Activated naive CD8-positive, alpha-beta T cell treated with anti-CD3 and anti-CD28 coated beads, Interleukin-2, amount 10 ng/mL, durations not matched to agents 7 days and 5 days (primary cell): ENCODE results near the gene LIME1. TPM values are rescaled to one million over a fixed set of nuclear protein-coding genes. Genes with fewer than 3 reads are reported as not detected.
"Not testable (repeated sequence)": the region's sequence is repeated elsewhere in the genome, so short reads cannot be mapped to it uniquely, and the experiment has no call there.

ENCODE experiments used
- ATAC-seq: fragments of 150-1000 bp; cut with Tn5 transposase; one replicate; pipeline ENCODE4 v1.10.0; 2021; ENCODE audit warnings: low read depth, moderate library complexity
- POLR2A ChIA-PET: fragments of 350-600 bp; sonication (Branson Sonifier 250); formaldehyde crosslinking; loops from one replicate; lab custom pipeline; 2021; ENCODE audit warnings: antibody characterized with exemption; lab: Charles Lee
- DNase-seq: peaks from one replicate; pipeline ENCODE4 v3.0.0; 2021
- H3K27ac Mint-ChIP-seq: one replicate; pipeline ENCODE4 v1.8.0; 2022; ENCODE audit warnings: mild to moderate bottlenecking, mixed read lengths
- H3K27me3 Mint-ChIP-seq: one replicate; pipeline ENCODE4 v1.8.0; 2022; ENCODE audit warnings: mild to moderate bottlenecking, moderate library complexity, mixed read lengths
- H3K36me3 Mint-ChIP-seq: one replicate; pipeline ENCODE4 v1.8.0; 2021; ENCODE audit warnings: mild to moderate bottlenecking, mixed read lengths
- H3K4me1 Mint-ChIP-seq: one replicate; pipeline ENCODE4 v1.8.0; 2021; ENCODE audit warnings: mixed read lengths
- H3K4me3 Mint-ChIP-seq: one replicate; pipeline ENCODE4 v1.8.0; 2022; ENCODE audit warnings: mild to moderate bottlenecking, moderate library complexity, mixed read lengths
- H3K9me3 Mint-ChIP-seq: one replicate; pipeline ENCODE4 v1.8.0; 2021; ENCODE audit warnings: mixed read lengths
- total RNA-seq, 2 experiments: library from RNA; stranded (reverse); gene quantifications; one replicate each; pipeline ENCODE4 v1.2.3, GENCODE V29; 2021

LIME1 gene
- total RNA-seq, 2 experiments from 2014 or later, result 144 to 159 TPM

DNA sequence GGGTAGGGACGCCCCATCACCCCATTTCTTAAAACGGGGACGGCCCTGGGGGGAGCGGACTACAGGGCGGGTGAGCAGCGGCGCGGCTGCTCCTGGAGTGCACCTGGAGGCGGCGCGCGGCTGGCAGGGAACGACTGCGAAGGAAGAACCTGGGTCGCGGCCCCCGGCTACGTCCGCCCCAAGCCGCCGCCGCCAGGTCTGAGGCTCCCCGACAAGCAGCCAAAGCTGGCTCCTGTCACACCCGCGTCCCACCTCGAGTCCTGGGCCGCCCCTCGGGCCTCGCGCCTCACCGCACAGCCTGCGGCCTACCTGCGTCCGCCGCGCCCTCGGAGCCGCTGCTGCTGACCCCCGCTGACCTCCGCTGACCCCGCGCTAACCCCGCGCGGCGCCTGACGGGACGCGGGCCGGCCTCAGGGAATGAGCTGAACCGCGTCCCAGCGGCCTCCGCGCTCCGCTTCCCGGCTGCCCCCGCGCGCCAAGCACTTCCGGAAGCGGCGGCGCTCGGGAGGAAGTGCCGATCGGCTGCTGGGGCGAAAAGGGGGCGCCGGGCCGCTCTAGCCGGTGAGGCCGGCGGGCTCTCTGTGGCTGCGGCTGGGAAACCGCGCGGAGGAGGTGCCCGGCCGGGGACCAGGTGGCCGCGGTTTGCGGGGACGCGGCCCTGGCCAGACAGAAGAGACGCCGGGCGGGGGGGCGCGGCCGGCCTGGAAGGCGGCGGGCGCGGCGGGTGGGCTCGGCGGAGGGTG, 28.7 kb upstream of the LIME1 start, which contains the start of the genes ARFRP1 and ZGPAT:
TSS of gene ARFRP1 (minus strand) at position 419 of the 743 bp plus-strand sequence. CDS start 885 bp downstream, outside the sequence.
TSS of gene ZGPAT (plus strand) at position 482 of the 743 bp plus-strand sequence. CDS start 542 bp downstream, outside the sequence.
- POLR2A ChIA-PET, result interaction anchor here (0.6 to 5.9 kb wide), 18 partner anchors 9 to 353 kb away, joined by 3 to 98 read pairs (median 7); partner anchors contain the start of genes LIME1, PPDPF, PTK6 and RTEL1
- Mint-ChIP-seq H3K27ac (peak within 1 kb of the TSS; percentile 87), H3K36me3 (peaks cover 38% of the 10 kb centered on the region), H3K9me3 (no peaks in the 10 kb centered on the region), H3K4me1 (peaks cover 38% of the 10 kb centered on the region), H3K27me3 (no peaks in the 10 kb centered on the region), H3K4me3 (peak within 1 kb of the TSS; percentile 88)
- DNase-seq (peak; percentile 96), ATAC-seq (peak; percentile 81)

DNA sequence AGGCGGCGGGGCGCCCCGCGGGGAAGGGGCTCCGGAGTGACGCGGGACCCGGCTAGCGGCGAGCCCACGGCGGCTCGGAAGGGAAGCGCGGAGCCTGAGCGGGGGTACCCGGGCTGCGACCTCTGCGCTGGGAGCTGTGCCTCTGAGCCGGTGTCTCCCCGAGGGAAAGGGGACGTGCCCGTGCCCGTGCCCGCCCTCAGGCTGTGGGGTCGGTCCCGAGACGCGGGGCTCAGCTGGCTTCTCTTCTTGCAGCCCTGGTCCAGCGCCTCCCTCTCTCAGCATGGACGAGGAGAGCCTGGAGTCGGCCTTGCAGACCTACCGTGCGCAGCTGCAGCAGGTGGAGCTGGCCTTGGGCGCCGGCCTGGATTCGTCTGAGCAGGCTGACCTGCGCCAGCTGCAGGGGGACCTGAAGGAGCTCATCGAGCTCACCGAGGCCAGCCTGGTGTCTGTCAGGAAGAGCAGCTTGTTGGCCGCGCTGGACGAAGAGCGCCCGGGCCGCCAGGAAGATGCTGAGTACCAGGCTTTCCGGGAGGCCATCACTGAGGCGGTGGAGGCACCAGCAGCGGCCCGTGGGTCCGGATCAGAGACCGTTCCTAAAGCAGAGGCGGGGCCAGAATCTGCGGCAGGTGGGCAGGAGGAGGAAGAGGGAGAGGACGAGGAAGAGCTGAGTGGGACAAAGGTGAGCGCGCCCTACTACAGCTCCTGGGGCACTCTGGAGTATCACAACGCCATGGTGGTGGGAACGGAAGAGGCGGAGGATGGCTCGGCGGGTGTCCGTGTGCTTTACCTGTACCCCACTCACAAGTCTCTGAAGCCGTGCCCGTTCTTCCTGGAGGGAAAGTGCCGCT, 27.9 kb upstream of the LIME1 start:
- peaks cover 42% of the 10 kb centered on the region for H3K36me3 Mint-ChIP-seq
- H3K4me1 Mint-ChIP-seq, result peaks cover 38% of the 10 kb centered on the region
- no peaks in the 10 kb centered on the region for H3K27me3 Mint-ChIP-seq

DNA sequence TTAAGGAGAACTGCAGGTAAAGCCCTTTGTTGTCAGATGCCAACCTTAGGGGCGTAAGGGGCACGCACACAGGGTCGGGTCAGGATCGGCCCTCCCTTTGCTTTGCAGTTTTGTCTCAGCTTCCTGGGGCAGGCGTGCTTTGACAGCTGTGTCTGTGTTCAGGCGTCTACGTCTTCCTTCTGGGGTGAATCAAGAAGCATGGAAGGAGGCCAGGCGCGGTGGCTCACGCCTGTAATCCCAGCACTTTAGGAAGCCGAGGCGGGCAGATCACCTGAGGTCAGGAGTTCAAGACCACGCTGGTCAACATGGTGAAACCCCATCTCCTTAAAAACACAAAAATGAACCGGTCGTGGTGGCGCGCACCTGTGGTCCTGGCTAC, 27.3 kb upstream of the LIME1 start:
- H3K27ac Mint-ChIP-seq, result no peak overlapping the region
- peaks cover 38% of the 10 kb centered on the region for H3K4me1 Mint-ChIP-seq
- ATAC-seq, result no peak
- H3K27me3 Mint-ChIP-seq, result no peaks in the 10 kb centered on the region
- POLR2A ChIA-PET, result interaction anchor here (0.6 to 5.9 kb wide), 6 partner anchors 16 to 156 kb away, joined by 3 to 98 read pairs (median 20); partner anchors contain the start of genes LIME1, SLC2A4RG and TPD52L2
- H3K36me3 Mint-ChIP-seq, result peaks cover 47% of the 10 kb centered on the region
- DNase-seq, result no peak
- H3K4me3 Mint-ChIP-seq, result peak overlapping the region; percentile 87
- no peaks in the 10 kb centered on the region for H3K9me3 Mint-ChIP-seq

More for the DNA sequence above, 27.9 kb upstream of the LIME1 start:
- DNase-seq (peak; percentile 53), ATAC-seq (peak; percentile 16)
- POLR2A ChIA-PET, result interaction anchor here (0.6 to 5.9 kb wide), 18 partner anchors 8 to 352 kb away, joined by 3 to 98 read pairs (median 7); partner anchors contain the start of genes LIME1, PPDPF, PTK6 and RTEL1
- Mint-ChIP-seq H3K27ac (peak overlapping the region; percentile 87), H3K4me3 (peak overlapping the region; percentile 87), H3K9me3 (no peaks in the 10 kb centered on the region)

DNA sequence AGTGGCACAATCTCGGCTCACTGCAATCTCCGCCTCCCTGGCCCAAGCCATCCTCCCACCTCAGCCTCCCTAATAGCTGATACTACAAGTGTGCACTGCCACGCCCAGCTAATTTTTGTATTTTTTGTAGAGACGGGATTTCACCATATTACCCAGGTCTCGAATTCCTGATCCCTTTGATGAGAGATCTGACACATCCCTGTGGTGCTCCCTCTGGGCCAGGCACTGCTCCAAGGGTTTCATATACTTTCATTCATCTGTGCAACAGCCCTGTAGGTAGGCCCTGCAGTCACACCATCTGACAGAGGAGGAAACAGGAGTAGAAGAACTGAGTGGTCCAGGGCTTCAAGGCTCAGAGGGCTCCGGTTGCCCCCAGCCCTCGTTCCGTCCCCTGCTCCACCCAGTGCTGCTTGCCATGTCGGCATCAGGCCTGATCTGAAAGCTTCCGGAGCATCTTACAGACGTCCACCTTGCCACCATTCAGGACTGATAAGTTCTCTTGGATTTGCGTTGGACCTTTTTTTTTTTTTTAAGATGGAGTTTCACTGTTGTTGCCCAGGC, 25.3 kb upstream of the LIME1 start:
- POLR2A ChIA-PET, result interaction anchor here (0.6 to 1.2 kb wide), 2 partner anchors 17 to 30 kb away, joined by 4 to 6 read pairs; no protein-coding TSS in a partner anchor
- DNase-seq (no peak), ATAC-seq (no peak)
- H3K36me3 Mint-ChIP-seq, result peaks cover 62% of the 10 kb centered on the region
- H3K9me3 Mint-ChIP-seq, result peaks cover 4% of the 10 kb centered on the region
- H3K4me1 Mint-ChIP-seq, result peaks cover 35% of the 10 kb centered on the region
- no peaks in the 10 kb centered on the region for H3K27me3 Mint-ChIP-seq
- H3K4me3 Mint-ChIP-seq, result peak overlapping the region; percentile 4
- no peak overlapping the region for H3K27ac Mint-ChIP-seq

DNA sequence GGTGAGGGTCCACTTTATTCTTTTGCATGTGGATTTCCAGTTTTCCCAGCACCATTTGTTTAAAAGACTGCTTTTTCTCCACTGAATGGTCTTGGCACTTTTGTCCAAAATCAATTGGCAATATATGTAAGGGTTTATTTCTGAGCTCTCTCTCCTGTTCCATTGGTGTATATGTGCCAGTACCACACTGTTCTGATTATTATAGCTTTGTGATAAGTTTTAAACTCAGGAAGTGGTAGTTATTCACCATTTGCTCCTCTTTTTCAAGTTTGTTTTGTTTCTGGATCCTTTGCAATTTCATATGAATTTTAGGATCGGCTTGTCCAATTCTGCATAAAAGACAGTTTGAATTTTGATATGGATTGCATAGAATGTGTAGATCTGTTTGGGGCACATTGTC, 24.3 kb upstream of the LIME1 start:
- POLR2A ChIA-PET, result interaction anchor here (0.9 to 1.2 kb wide), 2 partner anchors 10 to 29 kb away, joined by 4 read pairs; no protein-coding TSS in a partner anchor
- no peak for DNase-seq
- peaks cover 31% of the 10 kb centered on the region for H3K4me1 Mint-ChIP-seq

DNA sequence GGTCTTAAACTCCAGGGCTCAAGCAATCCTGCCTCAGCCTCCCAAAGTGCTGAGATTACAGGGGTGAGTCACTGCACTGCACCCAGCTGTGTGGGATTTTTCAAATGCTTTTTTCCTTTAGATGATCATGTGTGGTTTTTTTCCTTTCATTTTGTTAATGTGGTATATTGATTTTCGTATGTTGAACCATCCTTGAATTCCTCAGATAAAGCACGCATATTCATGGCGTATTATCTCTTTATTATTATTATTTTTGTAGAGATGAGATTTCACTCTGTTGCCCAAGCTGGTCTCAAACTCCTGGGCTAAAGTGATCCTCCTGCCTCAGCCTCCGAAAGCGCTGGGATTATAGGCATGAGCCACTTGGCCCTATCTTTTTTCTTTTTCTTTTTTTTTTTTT, 21.6 kb upstream of the LIME1 start:
- H3K27me3 Mint-ChIP-seq, result no peaks in the 10 kb centered on the region

More for the DNA sequence above, 24.3 kb upstream of the LIME1 start:
- no peak overlapping the region for H3K4me3 Mint-ChIP-seq
- H3K27ac Mint-ChIP-seq, result no peak overlapping the region
- peaks cover 66% of the 10 kb centered on the region for H3K36me3 Mint-ChIP-seq
- H3K9me3 Mint-ChIP-seq, result peaks cover 7% of the 10 kb centered on the region
- ATAC-seq, result no peak
- H3K27me3 Mint-ChIP-seq, result no peaks in the 10 kb centered on the region

DNA sequence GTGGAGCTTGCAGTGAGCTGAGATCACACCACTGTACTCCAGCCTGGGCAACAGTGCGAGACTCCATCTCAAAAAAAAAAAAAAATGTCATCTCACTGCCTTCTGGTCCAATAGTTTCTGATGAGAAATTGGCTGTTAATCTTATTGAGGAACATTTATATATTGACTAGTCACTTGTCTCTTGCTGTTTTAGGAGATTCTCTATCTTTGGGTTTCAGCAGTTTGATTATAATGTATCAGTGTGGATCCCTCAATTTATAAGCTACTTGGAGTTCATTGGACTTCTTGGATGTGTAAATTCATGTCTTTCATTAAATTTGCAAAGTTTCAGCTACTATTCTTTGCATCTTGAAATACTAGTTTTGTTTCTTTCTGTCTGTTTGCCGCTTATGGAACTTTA, 17.5 kb upstream of the LIME1 start:
- Mint-ChIP-seq H3K27ac (no peak overlapping the region), H3K9me3 (peaks cover 11% of the 10 kb centered on the region)
- ATAC-seq, result no peak

More for the DNA sequence above, 21.6 kb upstream of the LIME1 start:
- H3K27ac Mint-ChIP-seq, result no peak overlapping the region
- H3K9me3 Mint-ChIP-seq, result peaks cover 11% of the 10 kb centered on the region
- ATAC-seq (no peak), DNase-seq (no peak)
- peaks cover 82% of the 10 kb centered on the region for H3K36me3 Mint-ChIP-seq
- POLR2A ChIA-PET, result interaction anchor here (0.8 to 1.2 kb wide), 2 partner anchors 10 to 194 kb away, joined by 4 to 5 read pairs; no protein-coding TSS in a partner anchor
- H3K4me3 Mint-ChIP-seq, result no peak overlapping the region
- peaks cover 21% of the 10 kb centered on the region for H3K4me1 Mint-ChIP-seq

DNA sequence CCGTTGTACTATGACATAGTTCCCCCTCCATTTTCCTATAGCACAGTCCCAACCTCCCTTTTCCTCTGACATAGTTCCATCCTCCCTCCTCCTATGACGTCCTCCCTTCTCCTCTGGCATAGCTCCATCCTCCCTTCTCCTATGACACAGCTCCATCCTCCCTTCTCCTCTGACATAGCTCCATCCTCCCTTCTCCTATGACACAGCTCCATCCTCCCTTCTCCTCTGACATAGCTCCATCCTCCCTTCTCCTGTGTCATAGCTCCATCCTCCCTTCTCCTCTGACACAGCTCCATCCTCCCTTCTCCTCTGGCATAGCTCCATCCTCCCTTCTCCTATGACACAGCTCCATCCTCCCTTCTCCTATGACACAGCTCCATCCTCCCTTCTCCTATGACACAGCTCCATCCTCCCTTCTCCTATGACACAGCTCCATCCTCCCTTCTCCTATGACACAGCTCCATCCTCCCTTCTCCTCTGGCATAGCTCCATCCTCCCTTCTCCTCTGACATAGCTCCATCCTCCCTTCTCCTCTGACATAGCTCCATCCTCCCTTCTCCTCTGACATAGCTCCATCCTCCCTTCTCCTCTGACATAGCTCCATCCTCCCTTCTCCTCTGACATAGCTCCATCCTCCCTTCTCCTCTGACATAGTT, 13.4 kb upstream of the LIME1 start:
- ATAC-seq, H3K4me3 Mint-ChIP-seq, H3K27ac Mint-ChIP-seq, H3K27me3 Mint-ChIP-seq, DNase-seq: not testable (repeated sequence)
- peaks cover 11% of the 10 kb centered on the region for H3K9me3 Mint-ChIP-seq
- peaks cover 19% of the 10 kb centered on the region for H3K4me1 Mint-ChIP-seq
- POLR2A ChIA-PET, result interaction anchor here (1.5 to 2.7 kb wide), 2 partner anchors 11 to 16 kb away, joined by 4 to 11 read pairs; partner anchors contain the start of genes ARFRP1 and ZGPAT
- H3K36me3 Mint-ChIP-seq, result peaks cover 64% of the 10 kb centered on the region

More for the DNA sequence above, 17.5 kb upstream of the LIME1 start:
- peaks cover 9% of the 10 kb centered on the region for H3K4me1 Mint-ChIP-seq
- POLR2A ChIA-PET, result interaction anchor here (1.0 to 1.7 kb wide), 2 partner anchors 10 to 11 kb away, joined by 4 to 8 read pairs; partner anchors contain the start of genes ARFRP1 and ZGPAT
- no peak overlapping the region for H3K4me3 Mint-ChIP-seq
- peaks cover 71% of the 10 kb centered on the region for H3K36me3 Mint-ChIP-seq
- DNase-seq, result no peak
- no peaks in the 10 kb centered on the region for H3K27me3 Mint-ChIP-seq

DNA sequence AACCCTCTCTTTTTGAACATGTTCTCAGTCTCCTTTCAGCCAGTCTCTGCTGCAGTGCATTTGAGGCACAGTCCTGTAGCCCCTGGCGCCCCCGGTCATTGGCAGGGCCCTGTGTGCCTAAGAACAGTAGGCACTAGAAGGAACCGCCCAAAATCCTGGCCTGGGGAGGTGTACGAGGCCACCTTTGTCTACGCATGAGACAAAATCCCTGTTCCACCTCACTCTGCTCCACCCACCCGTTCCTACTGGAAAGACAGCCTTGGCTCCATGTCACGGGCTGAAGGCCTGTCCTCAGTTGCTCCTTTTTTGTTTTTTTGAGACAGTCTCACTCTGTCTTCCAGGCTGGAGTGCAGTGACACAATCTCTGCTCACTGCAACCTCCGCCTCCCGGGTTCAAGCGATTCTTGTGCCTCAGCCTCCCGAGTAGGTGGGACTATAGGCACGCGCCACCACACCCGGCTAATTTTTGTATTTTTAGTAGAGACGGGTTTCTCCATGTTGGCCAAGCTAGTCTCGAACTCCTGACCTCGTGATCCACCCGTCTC, 6.2 kb upstream of the LIME1 start:
- not testable (repeated sequence) for H3K4me3 Mint-ChIP-seq, H3K27me3 Mint-ChIP-seq, DNase-seq, ATAC-seq, H3K27ac Mint-ChIP-seq, H3K9me3 Mint-ChIP-seq
- POLR2A ChIA-PET, result interaction anchor here (0.8 to 4.2 kb wide), 3 partner anchors 9 to 22 kb away, joined by 3 to 21 read pairs (median 3); partner anchors contain the start of genes ARFRP1, SLC2A4RG and ZGPAT
- peaks cover 29% of the 10 kb centered on the region for H3K36me3 Mint-ChIP-seq
- peaks cover 22% of the 10 kb centered on the region for H3K4me1 Mint-ChIP-seq

DNA sequence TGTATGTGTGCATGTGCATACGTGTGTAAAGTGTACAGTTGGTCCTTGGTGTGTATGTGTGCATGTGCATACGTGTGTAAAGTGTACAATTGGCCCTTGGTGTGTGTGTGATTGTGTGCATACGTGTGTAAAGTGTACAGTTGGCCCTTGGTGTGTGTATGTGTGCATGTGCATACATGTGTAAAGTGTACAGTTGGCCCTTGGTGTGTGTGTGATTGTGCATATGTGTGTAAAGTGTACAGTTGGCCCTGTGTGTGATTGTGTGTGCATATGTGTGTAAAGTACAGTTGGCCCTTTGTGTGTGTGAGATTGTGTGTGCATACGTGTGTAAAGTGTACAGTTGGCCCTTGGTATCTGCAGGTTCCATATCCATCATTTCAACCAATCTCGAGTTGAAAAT, 5.1 kb upstream of the LIME1 start:
- Mint-ChIP-seq H3K36me3 (peaks cover 22% of the 10 kb centered on the region), H3K9me3 (peaks cover 2% of the 10 kb centered on the region), H3K4me1 (peaks cover 30% of the 10 kb centered on the region), H3K4me3 (no peak overlapping the region), H3K27me3 (no peaks in the 10 kb centered on the region), H3K27ac (no peak overlapping the region)
- POLR2A ChIA-PET, result interaction anchor here (0.7 to 4.2 kb wide), 2 partner anchors 23 to 515 kb away, joined by 3 to 21 read pairs; partner anchors contain the start of genes ARFRP1 and ZGPAT
- no peak for ATAC-seq
- DNase-seq, result no peak

DNA sequence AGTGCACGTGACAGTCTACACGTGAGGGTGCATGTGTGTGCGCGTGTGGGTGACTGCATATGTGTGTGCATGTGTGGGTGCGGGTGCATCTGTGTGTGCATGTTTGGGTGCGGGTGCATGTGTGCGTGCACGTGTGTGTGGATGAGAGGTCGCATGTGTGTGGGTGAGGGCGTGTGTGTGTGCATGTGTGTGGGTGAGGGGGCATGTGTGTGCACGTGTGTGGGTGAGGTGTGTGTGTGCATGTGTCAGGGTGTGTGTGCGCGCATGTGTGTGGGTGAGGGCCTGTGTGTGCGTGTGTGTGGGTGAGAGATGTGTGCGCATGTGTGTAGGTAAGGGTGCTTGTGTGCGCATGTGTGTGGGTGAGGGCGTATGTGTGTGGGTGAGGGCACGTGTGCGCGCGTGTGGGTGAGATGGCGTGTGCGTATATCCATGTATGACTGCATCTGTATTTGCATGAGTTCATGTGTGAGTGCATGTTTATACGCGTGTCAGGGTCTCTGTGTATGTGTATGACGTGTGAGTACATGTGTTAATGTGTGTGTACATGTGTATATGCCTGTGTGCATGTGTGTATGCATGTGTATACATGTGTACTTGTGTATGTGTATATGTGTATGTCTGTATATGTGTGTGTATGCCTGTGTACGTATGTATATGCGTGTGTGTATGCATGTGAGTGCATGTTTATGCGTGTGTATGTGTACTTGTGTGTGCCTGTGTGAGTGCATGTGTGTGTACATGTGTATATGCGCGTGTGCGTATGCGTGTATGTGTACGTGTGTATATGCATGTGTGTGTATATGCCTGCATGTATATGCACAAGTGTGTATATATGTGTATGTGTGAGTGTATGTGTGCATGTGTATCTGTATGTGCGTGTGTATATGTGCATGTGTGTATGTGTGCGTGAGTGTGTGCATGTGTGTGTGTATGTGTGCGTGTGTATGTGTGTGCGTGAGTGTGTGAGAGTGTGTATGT, 4.1 kb upstream of the LIME1 start:
- DNase-seq (no peak), ATAC-seq (no peak)
- Mint-ChIP-seq H3K4me3 (no peak overlapping the region), H3K27me3 (no peaks in the 10 kb centered on the region), H3K27ac (no peak overlapping the region), H3K9me3 (no peaks in the 10 kb centered on the region), H3K4me1 (peaks cover 26% of the 10 kb centered on the region), H3K36me3 (peaks cover 15% of the 10 kb centered on the region)
- POLR2A ChIA-PET, result no interaction called here
